Measurements from ENCODE around the gene FNIP1.
"Not testable (repeated sequence)": the region's sequence is repeated elsewhere in the genome, so short reads cannot be mapped to it uniquely, and the experiment has no call there.

FNIP1 gene

GRCh38 chr5:131787736-131788135 is 9.1 kb downstream of the FNIP1 start:
- in situ Hi-C loops (cut with HindIII; ENCODE audit: low sequenced_read_pairs): no loop called here

DNA sequence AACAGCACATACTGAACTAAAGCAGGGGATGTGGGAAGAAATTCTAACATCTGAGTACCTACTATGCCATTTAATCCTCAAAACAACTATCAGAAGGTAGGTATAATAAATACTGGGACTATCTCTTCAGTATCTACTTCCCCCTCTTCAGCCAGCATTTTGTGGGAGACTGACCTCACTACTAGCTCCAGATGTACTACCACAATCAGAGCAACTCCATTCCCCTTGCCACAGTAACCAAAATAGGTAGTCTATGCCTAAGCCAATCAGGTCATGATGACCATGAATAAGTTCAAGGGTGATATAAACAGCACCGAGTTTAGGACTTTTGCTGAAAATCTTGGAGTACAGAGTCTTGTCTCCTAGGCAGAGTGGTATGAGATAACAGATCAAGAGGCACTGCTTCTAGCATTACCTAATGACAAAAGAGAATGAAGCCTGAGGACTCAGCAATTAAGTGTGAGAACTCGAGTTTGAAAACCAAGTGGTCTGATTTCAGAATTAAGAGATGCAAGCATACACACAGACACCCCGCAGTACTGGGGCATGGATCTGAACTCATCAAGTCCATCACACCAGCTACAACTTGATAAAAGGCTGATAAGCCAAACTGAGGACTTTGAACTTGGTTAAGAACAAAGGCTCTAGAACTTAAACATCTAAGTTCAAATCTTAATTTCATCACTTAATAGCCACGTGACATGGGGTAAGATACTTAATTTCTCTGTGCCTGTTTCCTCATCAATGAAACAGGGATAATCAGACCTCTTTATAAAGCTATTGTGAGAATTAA is 9.7 kb downstream of the FNIP1 start:
- in situ Hi-C loops (cut with HindIII; ENCODE audit: low sequenced_read_pairs): no loop called here

DNA sequence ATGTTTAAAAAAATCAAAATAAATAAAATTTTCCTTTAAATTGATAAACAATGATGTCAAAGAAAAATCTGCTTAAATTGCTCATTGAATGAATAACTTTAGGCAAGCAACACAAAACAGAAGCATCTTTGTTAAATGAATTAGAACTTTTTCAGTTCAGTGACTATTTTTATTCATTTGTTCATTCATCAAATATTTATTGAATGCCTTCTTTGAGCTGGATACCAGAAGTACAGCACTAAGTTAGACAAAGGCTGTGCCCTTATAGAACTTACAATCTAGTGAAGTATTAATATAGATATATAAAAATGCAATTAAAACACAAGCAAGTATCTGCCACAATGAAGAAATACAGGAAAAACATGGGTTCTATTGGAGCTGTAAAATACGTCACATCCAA is 10.8 kb downstream of the FNIP1 start:
- in situ Hi-C loops (cut with HindIII; ENCODE audit: low sequenced_read_pairs): no loop called here

DNA sequence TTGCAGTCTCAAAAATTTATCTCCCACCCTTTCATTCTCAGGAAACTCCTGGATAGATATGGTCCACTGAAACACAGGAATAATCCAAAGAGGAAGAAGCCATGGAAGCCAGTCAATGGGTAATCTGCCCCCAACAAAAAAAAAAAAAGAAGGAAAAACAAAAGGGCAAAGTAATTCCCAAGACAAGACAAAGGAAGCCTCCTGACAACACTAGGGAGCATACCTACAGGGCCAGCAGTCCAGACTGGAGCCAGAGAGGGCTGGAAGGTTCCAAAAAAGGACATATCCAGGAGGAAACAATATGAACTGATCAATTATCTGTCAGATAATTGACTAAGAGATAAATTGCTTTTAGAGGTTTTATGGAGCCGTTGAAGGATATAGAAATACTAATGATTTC is 12.9 kb downstream of the FNIP1 start:
- in situ Hi-C loops (cut with HindIII; ENCODE audit: low sequenced_read_pairs): no loop called here

GRCh38 chr5:131783357-131783756 is 13.5 kb downstream of the FNIP1 start:
- in situ Hi-C loops (cut with HindIII; ENCODE audit: low sequenced_read_pairs): no loop called here

GRCh38 chr5:131782717-131783116 is 14.1 kb downstream of the FNIP1 start:
- in situ Hi-C loops (cut with HindIII; ENCODE audit: low sequenced_read_pairs): no loop called here

DNA sequence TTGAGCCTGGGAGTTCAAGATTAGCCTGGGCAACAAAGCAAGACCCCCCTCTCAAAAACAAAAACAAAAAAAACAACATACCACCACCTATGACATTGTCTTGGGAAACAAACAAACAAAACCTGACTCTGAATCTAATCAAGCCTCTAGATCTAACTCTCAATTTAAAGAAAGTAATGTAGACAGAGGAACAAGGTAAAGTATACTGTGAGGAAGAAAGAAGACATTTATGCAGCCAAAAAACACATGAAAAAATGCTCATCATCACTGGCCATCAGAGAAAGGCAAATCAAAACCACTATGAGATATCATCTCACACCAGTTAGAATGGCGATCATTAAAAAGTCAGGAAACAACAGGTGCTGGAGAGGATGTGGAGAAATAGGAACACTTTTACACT is 18.7 kb downstream of the FNIP1 start:
- in situ Hi-C loops (cut with HindIII; ENCODE audit: low sequenced_read_pairs): not testable (repeated sequence)

- in situ Hi-C loops (cut with HindIII; ENCODE audit: low sequenced_read_pairs): no loop called here
Measured at GRCh38 chr5:131776450-131776849, 20.4 kb downstream of the FNIP1 start.

DNA sequence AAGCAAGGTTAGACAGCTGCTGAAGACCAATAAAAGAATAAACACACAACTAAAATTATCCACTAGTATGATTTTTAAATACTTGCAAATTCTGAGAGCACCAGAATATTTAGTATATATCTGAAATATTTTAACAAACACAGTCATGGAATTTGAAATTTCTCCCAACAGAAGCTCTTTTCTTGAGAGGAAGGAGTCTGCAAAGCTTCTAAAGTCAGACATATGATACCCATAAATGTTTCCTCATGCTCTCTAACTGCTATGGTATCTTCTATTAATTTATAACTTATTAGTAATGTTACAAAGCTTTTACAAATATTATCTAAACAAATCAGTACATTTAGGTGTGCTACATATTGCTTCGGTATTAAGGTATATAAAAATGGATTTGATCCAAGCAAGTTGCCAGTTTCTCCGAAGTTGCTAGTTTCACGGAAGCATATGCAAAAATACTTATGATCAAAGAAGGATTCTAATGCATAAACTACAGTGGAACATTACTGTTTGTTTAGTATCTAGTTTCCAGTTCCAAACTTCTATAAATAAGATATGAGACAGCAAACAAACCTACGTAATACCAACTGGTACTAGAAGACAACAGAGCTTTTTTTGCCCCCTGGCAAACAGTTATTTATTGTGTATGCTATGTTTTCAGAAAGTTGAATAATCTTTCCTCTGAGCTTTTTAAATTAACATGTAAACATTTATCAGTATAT is 22.0 kb downstream of the FNIP1 start:
- in situ Hi-C loops (cut with HindIII; ENCODE audit: low sequenced_read_pairs): no loop called here

DNA sequence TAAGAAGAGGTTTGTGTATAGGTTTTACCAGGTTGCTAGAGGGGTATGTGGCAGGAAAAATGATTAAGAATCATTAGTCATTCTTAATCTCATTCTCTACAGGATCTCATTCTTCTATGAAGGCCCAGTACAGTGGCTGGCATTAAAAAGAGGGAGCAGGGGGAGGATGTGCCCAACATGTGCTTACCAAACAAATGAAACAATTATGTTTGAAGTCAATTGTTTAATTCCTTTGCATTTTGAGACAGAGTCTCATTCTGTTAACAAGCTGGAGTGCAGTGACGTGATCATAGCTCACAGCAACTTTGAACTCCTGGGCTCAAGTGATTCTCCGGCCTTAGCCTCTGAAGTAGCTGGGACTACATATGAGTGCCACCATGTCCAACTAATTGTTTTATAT is 23.0 kb downstream of the FNIP1 start:
- in situ Hi-C loops (cut with HindIII; ENCODE audit: low sequenced_read_pairs): no loop called here

- in situ Hi-C loops (cut with HindIII; ENCODE audit: low sequenced_read_pairs): no loop called here
Measured at GRCh38 chr5:131771692-131772091, 25.1 kb downstream of the FNIP1 start.

DNA sequence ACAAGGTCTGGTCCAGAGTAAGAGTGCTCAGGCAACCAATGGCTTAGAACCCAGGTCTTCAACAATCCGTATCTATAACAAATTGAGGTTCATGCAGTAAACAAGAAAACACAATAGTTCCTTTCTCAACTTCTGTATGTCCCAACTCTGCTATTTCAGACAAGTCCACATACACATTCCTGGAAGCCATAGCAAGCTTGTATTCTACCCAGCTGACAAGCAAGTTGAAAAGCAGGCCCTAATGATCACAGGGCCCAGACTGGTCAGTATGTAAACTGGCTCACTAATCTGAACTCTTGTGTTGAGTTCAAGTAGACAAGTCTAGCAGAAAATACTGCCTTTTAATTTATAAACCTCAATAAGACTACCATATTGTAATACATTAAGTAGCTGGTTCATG is 26.9 kb downstream of the FNIP1 start:
- in situ Hi-C loops (cut with HindIII; ENCODE audit: low sequenced_read_pairs): no loop called here

DNA sequence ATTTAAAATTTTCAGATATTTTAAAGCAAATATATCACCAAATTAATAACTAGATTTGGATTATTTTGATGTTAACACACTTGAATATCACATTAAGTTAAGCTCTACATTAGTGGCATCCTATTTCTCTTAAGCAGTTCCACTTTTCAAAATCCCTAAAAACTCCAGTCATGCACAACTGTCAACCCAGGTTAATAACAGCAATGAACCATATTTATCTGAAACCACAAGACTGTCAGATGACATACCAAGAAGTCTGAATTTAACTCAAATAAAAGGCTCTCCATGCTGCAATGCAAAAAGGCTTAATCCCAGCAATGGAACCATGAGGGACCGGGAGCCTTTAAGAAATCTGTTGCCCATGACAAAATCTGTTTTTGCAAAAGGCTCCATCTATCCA is 27.5 kb downstream of the FNIP1 start:
- in situ Hi-C loops (cut with HindIII; ENCODE audit: low sequenced_read_pairs): no loop called here

- in situ Hi-C loops (cut with HindIII; ENCODE audit: low sequenced_read_pairs): no loop called here
Measured at GRCh38 chr5:131767891-131768290, 28.9 kb downstream of the FNIP1 start.

DNA sequence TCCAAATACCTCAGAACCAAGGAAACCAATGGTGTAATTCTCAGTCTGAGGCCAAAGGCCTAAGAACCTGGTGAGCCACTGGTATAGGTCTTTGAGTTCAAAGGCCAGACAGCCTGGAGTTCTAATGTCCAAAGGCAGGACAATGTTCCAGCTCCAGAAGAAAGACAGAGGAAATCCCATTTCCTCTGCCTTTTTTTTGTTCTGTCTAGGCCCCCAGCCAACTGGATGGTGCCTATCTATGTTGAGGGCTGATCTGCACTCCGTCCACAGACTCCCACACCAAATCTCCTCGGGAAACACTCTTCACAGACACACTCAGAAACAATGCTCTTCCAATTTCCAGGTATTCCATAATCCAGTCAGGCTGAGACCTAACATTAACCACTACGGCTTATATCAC is 30.1 kb downstream of the FNIP1 start:
- in situ Hi-C loops (cut with HindIII; ENCODE audit: low sequenced_read_pairs): no loop called here

GRCh38 chr5:131765261-131765660 is 31.6 kb downstream of the FNIP1 start:
- in situ Hi-C loops (cut with HindIII; ENCODE audit: low sequenced_read_pairs): no loop called here

GRCh38 chr5:131763968-131764367 is 32.8 kb downstream of the FNIP1 start:
- in situ Hi-C loops (cut with HindIII; ENCODE audit: low sequenced_read_pairs): no loop called here

DNA sequence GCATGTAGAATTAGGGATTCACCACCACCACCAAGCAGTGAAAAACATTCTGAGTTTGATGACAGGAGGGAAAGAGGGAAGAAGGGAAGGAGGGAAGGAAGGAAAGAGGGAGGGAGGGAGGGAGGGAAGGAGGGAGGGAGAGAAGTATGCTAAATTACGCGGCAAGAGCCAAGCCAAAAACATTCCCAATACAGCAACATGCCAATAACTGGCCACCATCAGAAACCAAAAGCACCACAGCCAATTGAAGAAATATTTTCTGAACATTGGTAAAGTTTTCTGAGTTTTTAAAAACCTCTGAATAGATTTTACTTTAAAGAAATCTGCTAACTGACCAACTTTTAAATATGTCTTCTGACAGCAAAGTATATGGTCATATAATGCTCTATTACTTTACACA is 36.0 kb downstream of the FNIP1 start:
- in situ Hi-C loops (cut with HindIII; ENCODE audit: low sequenced_read_pairs): no loop called here

GRCh38 chr5:131759704-131760103 is 37.1 kb downstream of the FNIP1 start:
- in situ Hi-C loops (cut with HindIII; ENCODE audit: low sequenced_read_pairs): no loop called here

- in situ Hi-C loops (cut with HindIII; ENCODE audit: low sequenced_read_pairs): no loop called here
Measured at GRCh38 chr5:131758520-131758900, 38.3 kb downstream of the FNIP1 start.

DNA sequence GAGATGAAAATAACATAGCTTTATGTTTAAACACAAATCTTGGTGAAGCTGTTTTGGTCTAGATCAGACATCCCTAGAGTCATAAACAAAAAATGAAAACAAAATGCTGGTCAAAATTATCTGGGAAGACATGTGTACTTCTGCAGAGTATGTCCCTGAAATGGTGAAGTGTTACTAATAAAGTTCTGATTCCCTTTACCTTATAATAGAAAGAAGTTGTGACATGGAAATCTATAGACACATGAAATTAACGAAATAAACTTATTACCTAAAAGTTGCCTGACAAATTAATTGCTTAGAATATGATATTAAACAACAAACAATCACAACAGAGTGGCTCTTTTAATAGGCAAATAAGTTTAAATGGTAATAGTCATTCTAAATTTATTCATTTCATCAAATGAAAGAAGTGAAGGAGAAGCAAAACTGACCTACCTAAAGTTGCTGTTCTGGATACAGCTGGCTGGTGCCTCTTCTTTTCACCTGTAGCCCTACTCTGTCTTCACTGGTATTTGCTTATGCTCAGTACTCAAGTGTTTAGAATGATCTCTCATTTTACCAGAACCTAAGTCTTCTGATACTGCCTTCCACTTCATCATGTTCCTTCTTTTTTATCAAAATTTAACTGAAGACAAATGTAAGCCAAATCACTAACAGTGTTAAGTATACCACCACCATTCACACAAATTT is 38.8 kb downstream of the FNIP1 start:
- in situ Hi-C loops (cut with HindIII; ENCODE audit: low sequenced_read_pairs): no loop called here

DNA sequence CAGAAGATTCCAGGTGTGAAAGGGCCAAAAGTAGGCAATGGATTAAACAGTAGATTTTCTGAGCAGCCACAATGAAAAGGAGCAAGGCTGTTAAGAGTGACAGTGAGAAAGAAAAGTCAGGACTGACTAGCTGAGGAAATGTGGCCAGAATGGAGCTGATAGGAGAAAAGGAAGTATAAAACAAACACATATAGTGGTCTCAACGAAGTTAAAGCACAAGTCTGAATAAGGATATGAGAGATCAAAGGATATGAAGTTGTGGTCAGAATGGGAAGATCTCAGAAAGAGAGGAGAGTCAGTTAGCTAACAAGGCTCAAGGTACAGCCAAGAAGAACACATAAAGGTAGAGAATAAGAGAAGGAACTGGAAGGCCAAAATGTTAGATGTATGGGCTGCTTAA is 39.9 kb downstream of the FNIP1 start:
- in situ Hi-C loops (cut with HindIII; ENCODE audit: low sequenced_read_pairs): no loop called here
